Stimulated activated CD4-positive, alpha-beta T cell treated with anti-CD3 and anti-CD28 coated beads, TNF-alpha, amount 100 ng/mL, for 24 hours (primary cell): ENCODE results near the gene PDE1C.

ENCODE experiments used
- DNase-seq, 3 experiments: peaks; one replicate each; pipeline ENCODE4 v3.0.0-alpha.2; 2020; ENCODE audit warnings: low read depth in 3 of 3

Gene PDE1C

DNA sequence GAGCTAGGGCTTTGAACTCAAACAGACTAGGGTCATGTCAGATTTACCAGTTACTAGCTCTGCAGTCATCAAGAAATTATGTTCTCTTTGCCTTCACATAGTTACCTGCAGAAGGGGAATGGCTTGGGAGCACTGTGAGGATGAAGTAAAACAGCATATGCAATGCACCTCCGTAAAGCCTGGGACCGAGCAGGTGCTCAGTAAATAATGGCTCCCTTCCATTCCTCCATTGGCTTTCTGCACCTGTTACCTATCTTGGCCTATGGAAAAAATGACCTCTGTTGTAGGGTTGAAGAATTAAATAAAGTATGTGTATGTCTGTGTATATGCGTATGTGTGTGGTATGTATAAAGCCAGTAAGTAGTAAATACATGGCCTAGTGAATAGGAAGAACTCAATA, 78.8 kb downstream of the PDE1C start:
- DNase-seq: no peak

DNA sequence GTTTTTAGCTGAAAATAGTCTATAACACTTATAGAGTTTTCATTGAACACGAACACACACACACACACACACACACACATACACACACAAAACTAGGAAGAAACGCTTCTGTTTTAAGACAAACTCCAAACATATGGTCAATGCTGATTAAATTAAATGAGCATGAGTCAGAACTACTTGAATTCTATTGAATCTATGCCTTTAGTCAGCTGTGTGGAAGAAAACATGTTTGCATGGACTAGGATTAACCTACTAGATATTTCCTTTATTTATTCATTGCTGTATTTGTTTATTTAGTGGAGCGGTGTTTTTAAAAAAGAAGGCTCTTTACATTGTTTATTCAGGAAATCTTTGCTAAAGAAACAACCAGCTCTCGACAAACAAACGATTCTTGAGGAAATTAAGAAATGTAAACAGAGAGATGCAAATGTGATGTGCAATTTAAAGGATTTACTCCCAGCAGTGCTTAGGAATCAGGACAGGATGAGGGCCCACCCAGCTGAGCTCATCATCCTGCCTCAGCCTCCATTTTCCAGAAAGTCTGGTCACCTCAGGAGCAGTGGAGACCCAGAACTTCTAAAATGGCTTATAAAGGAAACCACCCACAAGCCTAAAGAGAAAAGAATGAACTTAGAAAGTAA, 83.2 kb downstream of the PDE1C start:
- no peak for DNase-seq

- DNase-seq: no peak
Observed at GRCh38 chr7:31982962-31983361, 87.2 kb downstream of the PDE1C start.

- no peak for DNase-seq
Observed at GRCh38 chr7:31981874-31982390, 88.3 kb downstream of the PDE1C start.

DNA sequence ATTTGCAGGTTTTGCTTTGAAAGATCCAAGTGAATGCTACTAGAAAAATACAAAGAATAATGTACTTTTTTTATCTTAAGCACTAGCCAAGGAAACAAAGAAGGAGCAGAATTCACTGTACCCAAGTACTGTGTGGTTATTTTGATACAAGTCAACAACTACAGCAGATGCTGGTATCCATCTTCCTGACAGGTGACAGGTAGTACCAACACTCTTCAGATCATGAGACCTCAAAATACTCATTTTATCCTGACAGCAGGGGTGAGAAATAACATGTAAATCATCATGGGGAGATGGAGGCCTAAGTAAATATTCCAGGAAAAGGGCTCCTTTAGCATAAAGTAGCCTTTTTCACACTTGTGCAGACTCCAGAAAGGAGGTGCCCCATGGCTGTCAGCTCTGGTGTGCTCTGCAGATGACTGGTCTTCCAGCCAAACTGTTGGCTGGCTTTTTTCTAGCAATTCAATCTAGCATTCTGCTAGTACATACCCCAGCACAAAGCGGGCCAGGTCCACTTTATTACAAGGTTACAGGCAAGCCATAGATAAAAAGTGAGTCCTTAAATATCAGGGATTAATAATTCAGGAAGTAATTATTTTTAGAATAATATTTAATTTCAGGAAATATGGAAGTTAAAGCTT, 90.4 kb downstream of the PDE1C start:
- DNase-seq: no peak

DNA sequence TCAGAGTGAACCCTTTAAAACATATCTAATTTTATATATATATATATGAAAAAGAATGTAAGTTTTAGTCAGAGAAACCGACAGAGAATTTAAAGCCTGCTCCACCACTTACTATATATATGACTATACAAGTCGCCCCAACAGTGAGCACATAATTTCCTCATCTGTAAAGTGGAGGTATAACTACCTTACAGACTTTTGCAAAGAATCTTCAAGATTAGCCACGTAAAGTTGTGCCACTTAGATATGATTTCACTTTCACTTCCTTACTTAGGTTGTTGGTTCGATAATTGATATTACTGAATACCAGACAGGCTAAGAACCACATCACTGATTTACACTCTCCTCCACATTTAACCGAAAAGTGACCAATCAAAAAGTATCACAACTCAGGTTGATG, 94.7 kb downstream of the PDE1C start:
- DNase-seq: no peak

- no peak for DNase-seq
Observed at GRCh38 chr7:31974351-31974750, 95.9 kb downstream of the PDE1C start.

DNA sequence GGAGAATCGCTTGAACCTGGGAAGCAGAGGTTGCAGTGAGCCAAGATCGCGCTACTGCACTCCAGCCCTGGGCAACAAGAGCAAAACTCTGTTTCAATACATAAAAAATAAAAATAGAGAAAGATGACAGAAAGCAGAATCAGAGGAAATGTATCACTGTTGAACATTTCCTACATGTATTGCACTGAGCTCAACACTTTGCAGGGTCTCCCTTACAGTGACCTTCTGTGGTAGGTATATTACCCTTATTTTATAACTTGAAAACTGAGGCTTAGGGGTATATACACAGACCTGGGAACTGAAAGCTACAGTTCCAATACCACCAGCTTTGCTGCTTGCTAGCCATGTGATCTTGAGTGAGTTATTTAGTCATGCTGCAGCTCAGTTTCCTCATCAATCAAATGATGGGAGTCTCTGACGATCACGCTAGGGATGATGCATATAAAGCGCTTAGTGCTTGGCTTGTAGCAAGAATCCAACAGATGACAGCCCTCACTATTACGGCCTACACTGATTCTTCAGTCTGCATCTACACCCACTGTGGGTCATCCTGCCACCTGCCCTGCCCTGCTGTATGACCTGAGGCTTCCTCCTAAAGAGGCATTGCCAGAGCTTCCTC, 99.0 kb downstream of the PDE1C start:
- no peak for DNase-seq

DNA sequence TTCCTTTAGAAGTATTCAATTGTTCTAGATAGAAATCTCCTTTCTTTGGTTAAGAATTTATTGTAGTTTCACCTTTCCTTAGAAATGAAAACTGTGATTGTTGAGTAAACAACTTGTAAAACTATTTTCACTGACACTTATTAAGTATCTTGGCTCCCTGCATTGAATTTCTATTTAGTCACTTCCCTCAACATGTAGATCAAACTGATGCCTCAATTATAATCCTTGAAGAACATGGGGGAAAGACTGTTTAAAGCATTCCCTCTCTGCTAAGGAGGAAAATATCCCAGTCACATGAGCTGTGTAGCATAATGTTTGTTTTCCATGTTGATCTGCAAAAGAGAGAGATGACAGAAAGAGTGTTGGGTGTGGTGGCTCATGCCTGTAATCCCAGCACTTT, 99.7 kb downstream of the PDE1C start:
- DNase-seq: no peak

DNA sequence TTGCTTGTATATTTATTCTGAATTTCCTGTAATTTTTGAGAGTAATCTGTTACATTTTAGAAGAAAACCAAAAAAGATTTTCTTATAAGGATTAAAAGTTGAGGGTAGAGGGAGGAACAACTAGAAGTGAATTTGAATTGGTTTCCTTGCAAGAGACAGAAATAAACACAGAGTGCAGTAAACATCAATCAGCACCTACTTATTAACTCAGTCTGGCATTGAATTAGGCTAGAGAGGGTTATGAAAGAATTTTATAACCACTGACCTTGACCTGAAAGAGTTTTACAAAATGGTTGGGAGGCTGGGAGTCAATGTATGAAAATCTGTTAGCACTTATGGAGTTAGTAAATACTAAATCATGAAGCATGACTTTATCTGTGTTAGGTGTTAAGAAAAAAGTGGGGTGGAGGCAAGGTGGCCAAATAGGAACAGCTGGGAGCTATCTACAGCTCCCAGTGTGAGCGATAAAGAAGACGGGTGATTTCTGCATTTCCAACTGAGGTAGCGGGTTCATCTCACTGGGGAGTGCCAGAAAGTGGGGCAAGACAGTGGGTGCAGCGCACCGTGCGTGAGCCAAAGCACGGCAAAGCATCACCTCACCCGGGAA, 106.5 kb downstream of the PDE1C start:
- DNase-seq: no peak

DNA sequence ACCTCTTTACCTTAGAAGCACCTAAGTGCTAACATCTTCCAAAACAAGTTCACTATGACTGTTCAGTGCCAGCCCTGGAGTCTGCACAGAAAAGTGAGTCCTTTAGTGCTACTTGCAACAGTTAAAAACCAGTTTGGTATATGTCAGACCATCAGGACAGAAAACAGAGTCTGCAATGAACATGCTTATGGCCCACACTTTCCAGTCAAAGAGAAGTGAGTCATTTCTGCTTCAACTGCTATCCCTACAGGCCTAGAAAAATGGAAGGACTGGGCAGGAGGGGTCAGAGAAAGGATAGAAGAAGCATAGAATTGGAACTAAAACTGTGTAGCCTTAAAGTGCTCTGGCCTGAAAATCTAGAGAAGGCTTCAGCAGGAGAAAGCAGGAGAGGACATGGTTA, 108.0 kb downstream of the PDE1C start:
- DNase-seq: no peak

- DNase-seq: no peak
Observed at GRCh38 chr7:31958226-31958625, 112.0 kb downstream of the PDE1C start.

GRCh38 chr7:31957756-31958155, 112.5 kb downstream of the PDE1C start:
- DNase-seq: no peak

- DNase-seq: no peak
Observed at GRCh38 chr7:31957090-31957720, 113.0 kb downstream of the PDE1C start.

- DNase-seq: no peak
Observed at GRCh38 chr7:31955641-31956040, 114.6 kb downstream of the PDE1C start.

DNA sequence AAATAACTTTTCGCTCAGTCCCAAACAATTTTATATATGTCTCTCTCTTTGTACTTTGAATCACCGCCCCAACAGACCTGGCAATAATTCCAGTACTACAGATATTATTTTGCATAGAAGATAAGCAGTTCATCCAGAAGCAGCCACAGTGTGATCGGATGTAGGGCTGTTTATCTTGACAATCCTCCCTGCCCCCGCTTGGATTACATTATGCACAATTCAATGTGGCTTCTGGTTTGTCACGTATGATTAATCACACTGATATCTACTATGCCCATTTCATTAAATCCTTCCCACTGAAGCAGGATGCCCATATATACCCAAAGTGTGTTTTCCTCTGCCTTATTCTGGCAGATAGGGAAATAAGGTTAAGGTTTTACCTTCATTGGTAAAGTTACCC, 115.2 kb downstream of the PDE1C start:
- no peak for DNase-seq

GRCh38 chr7:31954500-31954899, 115.7 kb downstream of the PDE1C start:
- no peak for DNase-seq

GRCh38 chr7:31953432-31953831, 116.8 kb downstream of the PDE1C start:
- DNase-seq: no peak

DNA sequence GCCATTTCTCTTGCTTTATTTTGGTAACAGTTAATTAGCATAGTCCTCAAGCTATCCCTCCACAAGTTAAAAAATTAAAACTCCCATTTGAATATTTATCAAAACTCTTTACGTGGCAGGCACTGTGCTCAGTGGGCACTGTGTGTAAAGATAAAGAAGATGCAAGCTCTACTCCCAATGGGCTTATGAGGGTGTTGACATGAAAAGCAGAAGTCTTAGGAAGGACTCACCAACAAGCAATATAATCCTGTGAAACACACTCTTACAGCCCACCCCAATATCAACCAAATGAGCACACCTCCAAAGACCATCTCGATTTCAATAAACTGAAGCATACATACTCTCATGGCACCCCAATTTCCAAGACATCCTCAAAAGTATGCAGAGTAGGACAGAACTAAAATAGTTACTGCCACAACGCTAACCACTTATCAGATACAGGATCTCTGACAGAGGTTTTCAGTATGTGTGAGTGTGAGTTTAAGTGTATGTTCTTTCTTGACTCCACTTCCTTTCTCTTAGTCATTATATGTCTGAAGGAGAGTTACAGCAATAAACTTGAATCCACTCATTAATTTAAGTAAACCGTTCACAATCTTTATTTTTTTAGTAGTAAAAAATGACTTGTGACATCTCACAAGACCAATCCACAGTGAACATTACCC, 120.0 kb downstream of the PDE1C start:
- no peak for DNase-seq

DNA sequence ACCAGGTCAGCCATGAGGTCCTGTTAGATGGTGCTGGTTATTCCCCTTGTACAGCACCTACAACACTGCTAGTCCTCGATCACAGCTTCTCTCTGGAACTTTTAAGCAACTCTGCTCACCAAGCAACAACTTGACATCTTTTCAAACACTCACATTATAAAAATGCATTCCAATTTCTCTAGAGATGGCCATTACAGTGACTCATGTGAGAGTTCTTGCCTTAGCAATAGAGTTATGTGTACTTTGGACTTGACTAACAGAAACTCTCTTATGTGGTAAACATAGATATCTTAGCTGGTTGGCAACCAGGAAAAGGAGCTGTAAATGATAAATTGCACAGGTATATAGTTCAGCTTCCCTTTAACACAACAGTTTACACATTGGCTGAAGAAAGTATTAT, 122.2 kb downstream of the PDE1C start:
- DNase-seq: no peak

GRCh38 chr7:31940167-31940566, 130.0 kb downstream of the PDE1C start:
- DNase-seq: no peak

DNA sequence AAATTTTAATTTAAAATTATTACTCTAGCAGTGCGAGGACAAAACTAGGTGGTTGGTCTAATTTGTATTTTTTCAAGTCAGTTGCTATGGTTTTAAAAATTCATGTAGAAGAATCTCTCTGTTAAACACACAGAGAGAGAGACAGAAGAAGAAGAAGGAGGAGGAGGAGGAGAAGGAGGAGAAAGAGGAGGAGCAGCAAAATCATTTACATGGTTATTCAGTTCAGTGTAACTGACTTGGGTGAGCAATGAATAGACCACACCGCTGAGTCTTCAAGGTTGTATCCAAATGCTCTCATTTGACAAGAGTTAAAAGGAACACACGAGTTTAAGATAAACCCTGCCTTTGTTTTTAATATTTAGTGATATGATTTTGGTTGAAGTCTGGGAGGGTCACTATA, 131.1 kb downstream of the PDE1C start:
- no peak for DNase-seq
